Astrocyte of the cerebellum (primary cell): ENCODE measurements around the gene VSTM4.

Experiments used
- DNase-seq: peaks from one replicate; pipeline ENCODE4 v3.0.0-alpha.2; 2011; ENCODE audit warnings: low read depth
- H3K4me3 ChIP-seq: 2 replicates; pipeline ENCODE4 v1.5.1; 2011; ENCODE audit warnings: mild to moderate bottlenecking, low read depth, low read length, moderate library complexity
- CTCF ChIP-seq: IDR thresholded peaks from 2 replicates; pipeline ENCODE4 v1.5.1; 2012; ENCODE audit warnings: low read length, low read depth, moderate library complexity, mild to moderate bottlenecking; ENCODE audit errors: missing control alignments
- in situ Hi-C: cut with HindIII; loops from 2 replicates; pipeline ENCODE4 v1.10.0; 2017; ENCODE audit warnings: low sequenced_read_pairs

Gene VSTM4

DNA sequence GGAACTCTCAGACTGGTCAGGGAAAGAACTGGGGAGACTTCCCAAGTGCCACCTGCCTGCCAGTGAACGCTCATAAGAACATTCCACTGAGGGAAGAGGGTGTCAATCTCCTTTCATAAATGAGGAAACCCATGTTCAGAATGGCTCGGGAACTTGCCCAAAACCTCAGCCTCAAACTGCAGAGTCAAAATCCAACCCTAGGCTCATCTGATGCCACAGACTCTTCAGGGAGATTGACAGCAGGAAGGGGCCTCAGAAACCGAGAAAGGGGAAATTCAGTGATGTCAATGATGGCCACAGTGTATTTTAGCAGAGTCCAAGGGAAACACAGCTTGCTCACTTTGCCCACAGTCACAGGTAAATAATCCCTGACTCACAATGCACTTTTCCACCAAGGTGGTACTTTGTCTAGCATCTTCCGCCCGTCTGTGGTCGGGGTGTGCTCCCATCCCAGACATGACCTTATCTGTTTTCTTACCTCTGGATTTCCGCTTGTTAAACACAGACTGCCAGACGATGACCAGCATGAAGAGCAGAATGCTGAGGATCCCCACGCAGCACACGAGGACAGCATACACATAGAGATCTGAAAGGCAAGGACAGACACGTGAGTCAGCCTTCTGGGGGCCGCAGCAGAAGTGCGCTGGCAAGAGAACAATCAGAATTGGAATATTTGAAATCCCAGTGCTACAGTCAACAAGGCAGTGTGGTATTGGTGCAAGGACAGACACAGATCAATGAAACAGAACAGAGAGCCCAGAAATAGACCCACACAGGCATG is 38.4 kb downstream of the VSTM4 start:
- in situ Hi-C loops, result no loop called here
- no peak for DNase-seq
- no peak overlapping the region for H3K4me3 ChIP-seq
- no peak for TF ChIP-seq CTCF

DNA sequence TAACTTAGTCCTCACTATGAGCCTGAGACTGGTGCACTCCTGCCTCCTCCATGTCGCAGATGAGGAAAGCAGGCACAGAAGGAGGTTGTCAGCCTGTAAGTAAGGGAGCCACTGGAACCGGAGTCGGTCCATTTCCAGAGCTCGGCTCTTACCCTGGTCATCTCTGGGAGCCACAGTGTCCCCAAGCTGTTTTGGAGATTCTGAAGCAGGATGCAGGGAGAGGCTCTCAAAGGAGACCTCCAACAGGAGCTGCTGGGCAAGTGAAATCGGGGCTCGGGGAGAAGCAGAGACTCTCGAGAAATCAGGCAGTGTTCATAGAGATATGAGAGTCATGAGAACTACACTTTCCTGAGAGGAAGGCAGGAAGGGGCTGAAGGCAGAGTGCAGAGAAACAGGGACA is 39.0 kb downstream of the VSTM4 start:
- no peak for TF ChIP-seq CTCF
- H3K4me3 ChIP-seq, result no peak overlapping the region
- DNase-seq, result no peak
- in situ Hi-C loops, result no loop called here

- in situ Hi-C loops, result no loop called here
- no peak for DNase-seq
- no peak overlapping the region for H3K4me3 ChIP-seq
- no peak for TF ChIP-seq CTCF
These were observed 39.6 kb downstream of the VSTM4 start for GRCh38 chr10:49075743-49076142.

GRCh38 chr10:49074836-49075682 is 40.3 kb downstream of the VSTM4 start:
- in situ Hi-C loops, result no loop called here
- H3K4me3 ChIP-seq, result no peak overlapping the region
- TF ChIP-seq CTCF, result no peak
- DNase-seq, result no peak

DNA sequence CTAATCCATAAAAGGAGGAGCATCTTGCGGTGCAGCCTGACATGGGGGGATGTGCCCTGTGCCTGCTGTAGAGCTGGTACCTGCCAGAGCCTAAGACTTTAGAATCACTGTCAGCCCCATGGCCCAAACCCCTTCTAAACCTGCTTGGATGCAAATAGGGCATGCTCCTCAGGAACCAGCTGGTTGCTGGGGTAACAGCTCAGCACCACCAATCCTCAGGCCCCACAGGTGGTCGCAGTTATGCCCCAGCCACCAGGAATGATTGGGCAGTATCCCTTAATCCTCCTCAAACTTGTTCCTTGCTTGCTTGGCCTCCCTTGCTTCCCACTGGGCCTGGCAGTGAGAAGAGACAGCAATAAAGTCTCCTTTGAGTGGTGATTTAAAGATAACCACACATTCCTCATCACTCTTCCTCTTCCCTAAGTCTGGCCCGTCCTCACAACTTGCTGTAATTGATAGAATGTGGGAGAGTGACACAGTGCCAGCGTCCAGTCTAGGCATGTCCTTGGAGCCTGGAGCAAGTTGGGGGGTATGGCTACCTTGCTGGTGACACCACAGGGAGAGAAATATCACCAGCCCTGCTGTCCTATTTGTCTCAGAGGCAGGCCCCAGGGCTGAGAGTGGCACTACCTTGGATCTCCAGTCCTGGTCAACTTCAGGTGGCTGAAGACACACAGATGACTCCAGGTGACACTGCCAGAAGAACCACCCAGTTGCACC is 43.0 kb downstream of the VSTM4 start:
- no peak for TF ChIP-seq CTCF
- no peak for DNase-seq
- in situ Hi-C loops, result no loop called here
- no peak overlapping the region for H3K4me3 ChIP-seq

DNA sequence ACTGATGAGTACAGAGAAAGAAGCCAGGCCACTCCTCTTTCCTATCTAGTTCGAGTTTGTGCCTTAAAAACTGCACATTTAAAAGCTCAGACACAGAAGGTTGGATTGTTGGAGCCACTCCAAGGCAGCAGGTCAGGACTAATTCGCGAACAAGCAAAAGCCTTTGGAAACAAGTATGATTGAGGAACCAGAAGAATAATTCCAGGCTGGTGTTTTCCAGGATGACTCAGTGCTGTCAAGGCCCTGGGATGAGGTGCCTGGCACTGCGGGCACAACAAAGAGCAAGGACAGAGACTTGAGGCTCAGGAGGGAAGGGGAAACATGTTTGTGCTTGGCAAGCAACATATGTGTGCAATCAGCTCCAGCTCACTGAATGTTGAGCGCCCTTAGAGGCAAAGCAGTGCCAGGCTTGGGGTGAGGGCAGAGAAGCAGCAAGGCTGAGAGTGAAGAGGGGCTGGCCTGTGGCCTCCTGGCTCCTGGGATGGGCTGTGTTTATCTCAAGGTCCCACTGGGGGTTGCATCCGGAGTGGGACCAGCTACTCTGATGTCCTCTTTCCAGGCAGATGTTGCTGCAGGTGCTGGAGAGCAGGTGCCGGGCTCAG is 44.1 kb downstream of the VSTM4 start:
- no peak for TF ChIP-seq CTCF
- no peak for DNase-seq
- H3K4me3 ChIP-seq, result no peak overlapping the region
- in situ Hi-C loops, result no loop called here
